HUES48 (cell line): ENCODE data around the gene NKG7.
A peak's percentile ranks its signal among the peaks of the same experiment; 100 is the strongest.

Experiments used
- H3K27ac ChIP-seq: one replicate; pipeline ENCODE4 v1.7.0; 2013; ENCODE audit warnings: low read depth, low read length, inconsistent platforms
- H3K27me3 ChIP-seq: 2 replicates; pipeline ENCODE4 v1.6.1; 2013; ENCODE audit warnings: mild to moderate bottlenecking, low read length; ENCODE audit not compliant: control insufficient read depth, insufficient read depth
- H3K36me3 ChIP-seq: 2 replicates; pipeline ENCODE4 v1.6.1; 2013; ENCODE audit warnings: low read length; ENCODE audit not compliant: control insufficient read depth, insufficient read depth
- H3K4me1 ChIP-seq: 2 replicates; pipeline ENCODE4 v1.6.1; 2013; ENCODE audit warnings: mild to moderate bottlenecking, low read length; ENCODE audit not compliant: control insufficient read depth, insufficient read depth
- H3K4me3 ChIP-seq: 2 replicates; pipeline ENCODE4 v1.5.1; 2013; ENCODE audit warnings: mild to moderate bottlenecking, low read depth, low read length
- H3K9ac ChIP-seq: 2 replicates; pipeline ENCODE4 v1.6.1; 2013; ENCODE audit warnings: mild to moderate bottlenecking, low read depth, low read length, moderate library complexity
- H3K9me3 ChIP-seq: 2 replicates; pipeline ENCODE4 v1.6.1; 2013; ENCODE audit warnings: low read length; ENCODE audit not compliant: control insufficient read depth, insufficient read depth

NKG7 gene

GRCh38 chr19:51367565-51368365, 4.7 kb downstream of the NKG7 start:
- Histone ChIP-seq H3K9ac (peak overlapping the region; percentile 61), H3K27ac (peak overlapping the region; percentile 89), H3K36me3 (no peaks in the 10 kb centered on the region), H3K27me3 (no peaks in the 10 kb centered on the region), H3K9me3 (no peaks in the 10 kb centered on the region), H3K4me3 (peak overlapping the region; percentile 98), H3K4me1 (peaks cover 17% of the 10 kb centered on the region)

DNA sequence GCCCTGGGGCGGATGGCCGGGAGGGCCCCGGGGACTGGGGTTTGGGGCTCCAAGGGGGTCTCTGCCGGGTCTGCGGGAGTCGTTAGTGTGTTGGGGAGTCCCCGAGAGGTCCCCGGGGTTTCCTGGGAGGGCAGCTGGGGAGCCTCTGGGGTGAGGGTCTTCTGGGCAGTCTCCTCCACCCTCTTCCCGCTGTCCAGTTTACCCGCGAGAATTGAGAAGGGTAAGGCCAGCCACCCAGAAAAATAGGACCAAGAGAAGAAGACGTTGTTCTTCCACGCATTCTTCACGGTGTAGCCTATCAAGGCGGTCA, 5.2 kb downstream of the NKG7 start:
- Histone ChIP-seq H3K9me3 (no peaks in the 10 kb centered on the region), H3K27me3 (no peaks in the 10 kb centered on the region), H3K4me3 (peak overlapping the region; percentile 98), H3K9ac (0 out of 2 replicates have a peak overlapping the region, but pooled peaks have one; percentile 40), H3K4me1 (peaks cover 21% of the 10 kb centered on the region), H3K27ac (peak overlapping the region; percentile 89), H3K36me3 (no peaks in the 10 kb centered on the region)

- H3K9ac ChIP-seq, result peak overlapping the region; percentile 40; the same call in 1 of the 2 replicates
- no peaks in the 10 kb centered on the region for H3K9me3 ChIP-seq
- H3K4me3 ChIP-seq, result peak overlapping the region; percentile 98
- H3K4me1 ChIP-seq, result peaks cover 21% of the 10 kb centered on the region
- peak overlapping the region; percentile 89 for H3K27ac ChIP-seq
- no peaks in the 10 kb centered on the region for H3K36me3 ChIP-seq
- no peaks in the 10 kb centered on the region for H3K27me3 ChIP-seq
Measured at GRCh38 chr19:51366389-51367254, 5.8 kb downstream of the NKG7 start.

- H3K4me3 ChIP-seq, result peak within 1 kb of the TSS; percentile 98
- H3K4me1 ChIP-seq, result peaks cover 21% of the 10 kb centered on the region
- H3K9me3 ChIP-seq, result no peaks in the 10 kb centered on the region
- peak within 1 kb of the TSS; percentile 89 for H3K27ac ChIP-seq
- peak within 1 kb of the TSS; percentile 71 for H3K9ac ChIP-seq
- H3K36me3 ChIP-seq, result no peaks in the 10 kb centered on the region
- H3K27me3 ChIP-seq, result no peaks in the 10 kb centered on the region
Measured at GRCh38 chr19:51365965-51366388, 6.5 kb downstream of the NKG7 start, which contains the start of gene ETFB. Gene ETFB, minus strand, starts transcription at chr19:51366388. Its CDS starts 62 bp downstream, at chr19:51366326.

- H3K4me1 ChIP-seq, result peaks cover 21% of the 10 kb centered on the region
- no peaks in the 10 kb centered on the region for H3K9me3 ChIP-seq
- H3K27me3 ChIP-seq, result no peaks in the 10 kb centered on the region
- peak overlapping the region; percentile 88 for H3K27ac ChIP-seq
- no peaks in the 10 kb centered on the region for H3K36me3 ChIP-seq
- peak overlapping the region; percentile 90 for H3K4me3 ChIP-seq
- H3K9ac ChIP-seq, result peak overlapping the region; percentile 71
Measured at GRCh38 chr19:51365211-51365964, 7.1 kb downstream of the NKG7 start.

DNA sequence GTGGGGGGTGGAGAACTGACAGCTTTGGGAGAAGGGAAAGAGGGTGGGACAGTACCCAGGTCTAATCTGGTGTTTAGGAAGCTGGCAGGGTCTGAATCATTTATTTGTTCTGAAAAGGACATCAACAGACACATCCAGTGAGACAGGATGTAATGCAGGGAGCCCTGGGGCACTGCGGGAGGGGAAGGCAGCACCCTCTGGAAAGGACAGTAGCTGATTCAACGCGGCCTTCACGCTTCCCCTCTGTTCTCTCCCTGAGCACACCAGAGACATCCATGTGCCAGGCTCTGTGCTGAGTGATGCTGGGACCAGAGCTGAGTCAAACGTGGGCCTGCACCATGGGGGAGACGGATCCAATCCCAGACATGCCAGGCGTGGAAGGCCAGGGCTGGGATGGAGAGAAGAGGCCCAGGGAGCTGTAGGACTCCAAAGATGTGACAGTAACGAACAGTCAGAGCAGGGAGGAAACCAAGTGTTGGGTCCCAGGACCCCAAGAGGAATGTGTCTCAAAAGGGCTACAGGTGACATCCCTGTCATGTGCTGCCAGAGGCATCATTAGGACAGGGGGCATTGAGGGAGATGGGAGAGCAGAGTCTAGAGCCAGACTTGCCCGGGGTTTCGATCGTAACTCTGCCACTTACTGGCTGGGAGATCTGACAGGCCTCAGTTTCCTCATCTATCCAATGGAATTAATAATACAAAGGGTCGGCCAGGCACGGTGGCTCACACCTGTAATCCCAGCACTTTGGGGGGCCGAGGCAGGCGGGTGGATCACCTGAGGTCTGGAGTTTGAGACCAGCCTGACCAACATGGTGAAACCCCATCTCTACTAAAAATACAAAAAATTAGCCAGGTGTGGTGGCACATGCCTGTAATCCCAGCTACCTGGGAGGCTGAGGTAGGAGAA, 8.0 kb downstream of the NKG7 start:
- H3K9me3 ChIP-seq, result no peaks in the 10 kb centered on the region
- peaks cover 21% of the 10 kb centered on the region for H3K4me1 ChIP-seq
- no peaks in the 10 kb centered on the region for H3K36me3 ChIP-seq
- H3K4me3 ChIP-seq, result no peak overlapping the region
- peak overlapping the region; percentile 25 for H3K27ac ChIP-seq
- no peak overlapping the region for H3K9ac ChIP-seq
- H3K27me3 ChIP-seq, result no peaks in the 10 kb centered on the region

DNA sequence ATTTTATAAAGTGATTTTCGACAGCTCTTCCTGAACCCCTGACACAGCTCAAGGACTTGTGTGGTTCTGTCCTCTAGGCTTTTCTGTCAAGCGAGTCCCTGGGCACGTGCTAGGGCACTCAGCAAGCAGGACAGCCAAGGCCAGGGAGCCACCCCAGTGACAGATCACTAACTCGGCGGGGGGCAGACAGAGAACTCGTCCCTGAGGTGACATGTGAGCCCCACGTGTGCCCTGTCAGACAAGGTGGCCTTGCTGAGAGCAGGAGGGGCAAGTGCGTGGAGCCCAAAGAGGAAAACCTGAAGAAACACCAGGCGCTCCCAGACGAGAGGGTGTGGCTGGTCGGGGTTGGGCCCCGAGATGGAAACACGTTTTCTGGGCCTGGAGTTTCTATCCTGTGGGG, 11.2 kb downstream of the NKG7 start:
- Histone ChIP-seq H3K27ac (no peak overlapping the region), H3K27me3 (no peaks in the 10 kb centered on the region), H3K36me3 (no peaks in the 10 kb centered on the region), H3K9me3 (no peaks in the 10 kb centered on the region), H3K4me1 (peaks cover 14% of the 10 kb centered on the region), H3K4me3 (no peak overlapping the region), H3K9ac (no peak overlapping the region)

GRCh38 chr19:51359294-51359693, 13.2 kb downstream of the NKG7 start:
- no peaks in the 10 kb centered on the region for H3K27me3 ChIP-seq
- no peak overlapping the region for H3K4me3 ChIP-seq
- H3K4me1 ChIP-seq, result peaks cover 12% of the 10 kb centered on the region
- H3K9ac ChIP-seq, result no peak overlapping the region
- no peak overlapping the region for H3K27ac ChIP-seq
- H3K36me3 ChIP-seq, result no peaks in the 10 kb centered on the region
- no peaks in the 10 kb centered on the region for H3K9me3 ChIP-seq

GRCh38 chr19:51357952-51358351, 14.5 kb downstream of the NKG7 start:
- Histone ChIP-seq H3K9me3 (no peaks in the 10 kb centered on the region), H3K4me1 (peaks cover 15% of the 10 kb centered on the region), H3K36me3 (no peaks in the 10 kb centered on the region), H3K4me3 (no peak overlapping the region), H3K9ac (no peak overlapping the region), H3K27ac (no peak overlapping the region), H3K27me3 (no peaks in the 10 kb centered on the region)
